Measurements from ENCODE around the gene RPA3. TPM values are rescaled to one million over a fixed set of nuclear protein-coding genes. Genes with fewer than 3 reads are reported as not detected.
"Not testable (repeated sequence)": the region's sequence is repeated elsewhere in the genome, so short reads cannot be mapped to it uniquely, and the experiment has no call there.

RPA3 gene
- total RNA-seq, 1 donor from 2014 or later, result 39.6 TPM

- Mint-ChIP-seq H3K36me3 (ENCODE audit: insufficient read depth) (peaks cover 8% of the 10 kb centered on the region), H3K4me1 (ENCODE audit: low read depth) (no peaks in the 10 kb centered on the region), H3K27ac (no peak overlapping the region), H3K27me3 (no peaks in the 10 kb centered on the region), H3K4me3 (ENCODE audit: low read depth) (no peak overlapping the region), H3K9me3 (ENCODE audit: low read depth) (peaks cover 7% of the 10 kb centered on the region)
- no peak for DNase-seq (ENCODE audit: low spot score, unreplicated experiment)
- peak; percentile 52 for TF ChIP-seq CTCF (IDR thresholded peaks at IDR 0.05; ENCODE audit: unreplicated experiment)
Observed at GRCh38 chr7:7681191-7681935, 37.0 kb downstream of the RPA3 start.

GRCh38 chr7:7679640-7680039, 38.8 kb downstream of the RPA3 start:
- not testable (repeated sequence) for H3K4me1 Mint-ChIP-seq (ENCODE audit: low read depth); H3K4me3 Mint-ChIP-seq (ENCODE audit: low read depth); DNase-seq (ENCODE audit: low spot score, unreplicated experiment); H3K27me3 Mint-ChIP-seq; H3K9me3 Mint-ChIP-seq (ENCODE audit: low read depth); H3K27ac Mint-ChIP-seq
- peaks cover 11% of the 10 kb centered on the region for H3K36me3 Mint-ChIP-seq (ENCODE audit: insufficient read depth)

DNA sequence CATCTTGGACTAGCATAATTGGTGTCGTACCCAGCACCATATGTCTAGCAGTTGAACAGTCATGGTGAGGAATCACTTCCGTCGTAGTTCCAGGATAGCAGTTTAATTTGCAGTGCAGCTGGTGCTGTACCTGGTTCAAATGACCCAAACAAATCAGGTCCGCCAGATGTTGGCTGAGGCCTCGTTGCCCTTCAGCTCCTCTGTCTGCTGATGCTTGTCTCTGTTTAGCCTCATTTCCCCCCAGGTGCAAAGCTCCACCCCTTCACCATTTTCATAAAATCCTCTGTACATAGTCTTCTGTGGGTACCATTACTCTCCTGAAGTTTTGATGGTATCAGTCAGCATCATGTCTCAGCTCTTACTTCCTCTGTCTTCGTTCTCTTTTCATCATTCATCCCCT, 42.7 kb downstream of the RPA3 start:
- H3K36me3 Mint-ChIP-seq (ENCODE audit: insufficient read depth), result peaks cover 17% of the 10 kb centered on the region
- peaks cover 7% of the 10 kb centered on the region for H3K9me3 Mint-ChIP-seq (ENCODE audit: low read depth)
- H3K4me3 Mint-ChIP-seq (ENCODE audit: low read depth), result no peak overlapping the region
- H3K27me3 Mint-ChIP-seq, result no peaks in the 10 kb centered on the region
- H3K27ac Mint-ChIP-seq, result no peak overlapping the region
- TF ChIP-seq CTCF (IDR thresholded peaks at IDR 0.05; ENCODE audit: unreplicated experiment), result no peak
- no peak for DNase-seq (ENCODE audit: low spot score, unreplicated experiment)
- peaks cover 2% of the 10 kb centered on the region for H3K4me1 Mint-ChIP-seq (ENCODE audit: low read depth)

- TF ChIP-seq CTCF (IDR thresholded peaks at IDR 0.05; ENCODE audit: unreplicated experiment), result no peak
- H3K4me3 Mint-ChIP-seq (ENCODE audit: low read depth), result no peak overlapping the region
- H3K9me3 Mint-ChIP-seq (ENCODE audit: low read depth), result peaks cover 7% of the 10 kb centered on the region
- no peak for DNase-seq (ENCODE audit: low spot score, unreplicated experiment)
- H3K27ac Mint-ChIP-seq, result no peak overlapping the region
- H3K4me1 Mint-ChIP-seq (ENCODE audit: low read depth), result peaks cover 2% of the 10 kb centered on the region
- H3K36me3 Mint-ChIP-seq (ENCODE audit: insufficient read depth), result peaks cover 17% of the 10 kb centered on the region
- no peaks in the 10 kb centered on the region for H3K27me3 Mint-ChIP-seq
Observed at GRCh38 chr7:7673240-7673550, 45.2 kb downstream of the RPA3 start.

DNA sequence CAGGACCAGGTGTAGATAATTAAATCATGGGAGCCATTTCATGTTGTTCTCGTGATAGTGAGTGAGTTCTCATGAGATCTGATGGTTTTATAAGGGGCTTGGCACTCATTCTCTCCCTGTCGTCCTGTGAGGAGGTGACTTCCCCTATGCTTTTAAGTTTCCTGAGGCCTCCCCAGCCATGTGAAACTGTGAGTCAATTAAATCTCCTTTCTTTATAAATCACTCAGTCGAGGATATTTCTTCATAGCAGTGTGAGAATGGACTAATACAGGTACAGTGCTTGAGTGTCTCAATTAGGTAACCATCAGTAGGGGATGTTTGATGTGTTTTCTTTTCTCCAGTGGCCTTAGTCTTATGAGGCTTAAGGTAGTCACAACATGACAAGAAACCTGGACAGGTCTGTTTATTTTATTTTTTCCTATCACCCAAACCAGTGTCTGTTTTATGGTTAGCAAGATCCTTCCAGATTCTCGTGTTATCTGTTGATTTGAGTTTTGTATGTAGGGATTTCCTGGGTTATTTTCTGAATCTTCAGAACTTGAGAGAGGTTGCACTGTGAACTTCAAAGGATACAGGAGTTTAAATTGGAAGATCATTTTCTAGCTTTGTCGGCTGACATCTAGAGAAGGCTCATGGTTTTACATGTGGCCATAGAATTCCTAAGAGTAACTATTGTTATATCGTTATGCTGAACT, 45.7 kb downstream of the RPA3 start:
- no peak overlapping the region for H3K4me3 Mint-ChIP-seq (ENCODE audit: low read depth)
- peaks cover 12% of the 10 kb centered on the region for H3K36me3 Mint-ChIP-seq (ENCODE audit: insufficient read depth)
- no peak overlapping the region for H3K27ac Mint-ChIP-seq
- H3K9me3 Mint-ChIP-seq (ENCODE audit: low read depth), result peaks cover 3% of the 10 kb centered on the region
- TF ChIP-seq CTCF (IDR thresholded peaks at IDR 0.05; ENCODE audit: unreplicated experiment), result no peak
- peaks cover 2% of the 10 kb centered on the region for H3K4me1 Mint-ChIP-seq (ENCODE audit: low read depth)
- H3K27me3 Mint-ChIP-seq, result no peaks in the 10 kb centered on the region
- DNase-seq (ENCODE audit: low spot score, unreplicated experiment), result no peak

GRCh38 chr7:7671361-7671760, 47.0 kb downstream of the RPA3 start:
- Mint-ChIP-seq H3K27ac (no peak overlapping the region), H3K4me1 (ENCODE audit: low read depth) (peaks cover 2% of the 10 kb centered on the region), H3K4me3 (ENCODE audit: low read depth) (no peak overlapping the region), H3K27me3 (no peaks in the 10 kb centered on the region), H3K9me3 (ENCODE audit: low read depth) (no peaks in the 10 kb centered on the region), H3K36me3 (ENCODE audit: insufficient read depth) (peaks cover 9% of the 10 kb centered on the region)
- TF ChIP-seq CTCF (IDR thresholded peaks at IDR 0.05; ENCODE audit: unreplicated experiment), result no peak
- no peak for DNase-seq (ENCODE audit: low spot score, unreplicated experiment)
